Measurements from ENCODE around the gene MIPEP. TPM values are rescaled to one million over a fixed set of nuclear protein-coding genes. Genes with fewer than 3 reads are reported as not detected.

Gene MIPEP
- polyA plus RNA-seq, 1 donor (not counting 4 experiments of a cell fraction or from before 2014, with no cell fraction given) = 35.0 TPM

DNA sequence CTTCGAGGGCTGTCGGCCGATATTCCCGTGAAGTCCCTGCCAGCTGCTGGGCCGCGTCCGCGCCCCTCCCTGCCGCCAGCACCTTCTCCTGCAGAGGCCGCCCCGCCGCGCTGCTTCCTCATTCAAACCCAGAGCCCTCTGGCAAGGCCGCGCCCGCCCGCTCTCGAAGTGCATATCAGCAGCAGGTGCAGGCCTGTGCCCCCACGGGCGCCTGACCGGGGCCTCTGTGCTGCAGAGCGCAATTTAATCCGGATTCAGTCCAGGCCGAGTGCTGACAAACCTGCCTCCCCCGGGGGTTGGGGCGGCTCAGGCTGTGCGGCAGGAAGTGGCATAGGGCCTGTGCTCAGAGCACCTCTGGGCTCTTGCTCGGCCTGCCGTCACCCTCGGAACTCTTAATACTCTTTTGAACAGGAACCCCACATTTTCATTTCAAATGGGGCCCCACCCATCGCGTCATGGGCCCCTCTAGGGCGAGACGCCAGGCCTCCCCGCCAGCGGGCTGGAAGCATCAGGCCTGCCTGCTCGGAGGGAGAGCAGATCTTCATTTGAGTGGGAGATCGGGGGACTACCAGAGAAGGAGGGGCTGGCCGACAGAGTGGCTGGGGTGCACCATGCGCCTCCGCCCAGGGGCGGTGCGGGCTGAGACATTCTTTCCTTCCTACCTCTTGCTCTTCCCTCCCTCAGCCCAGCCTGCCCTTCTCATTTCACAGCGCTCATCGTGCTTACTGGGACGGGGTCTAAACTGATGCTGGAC lies 193.3 kb downstream of the MIPEP start:
- H3K4me3 ChIP-seq (ENCODE audit: control insufficient read depth in 2 of 3, extremely low read depth in 1 of 3, insufficient read depth in 2 of 3, low read depth in 1 of 3, low read length in 3 of 3) = peak overlapping the region in 1 of 3 experiments; percentile 51
- TF ChIP-seq EZH2 (IDR thresholded peaks at IDR 0.05; ENCODE audit: low read length) = no peak
- TF ChIP-seq, protein P1, sequence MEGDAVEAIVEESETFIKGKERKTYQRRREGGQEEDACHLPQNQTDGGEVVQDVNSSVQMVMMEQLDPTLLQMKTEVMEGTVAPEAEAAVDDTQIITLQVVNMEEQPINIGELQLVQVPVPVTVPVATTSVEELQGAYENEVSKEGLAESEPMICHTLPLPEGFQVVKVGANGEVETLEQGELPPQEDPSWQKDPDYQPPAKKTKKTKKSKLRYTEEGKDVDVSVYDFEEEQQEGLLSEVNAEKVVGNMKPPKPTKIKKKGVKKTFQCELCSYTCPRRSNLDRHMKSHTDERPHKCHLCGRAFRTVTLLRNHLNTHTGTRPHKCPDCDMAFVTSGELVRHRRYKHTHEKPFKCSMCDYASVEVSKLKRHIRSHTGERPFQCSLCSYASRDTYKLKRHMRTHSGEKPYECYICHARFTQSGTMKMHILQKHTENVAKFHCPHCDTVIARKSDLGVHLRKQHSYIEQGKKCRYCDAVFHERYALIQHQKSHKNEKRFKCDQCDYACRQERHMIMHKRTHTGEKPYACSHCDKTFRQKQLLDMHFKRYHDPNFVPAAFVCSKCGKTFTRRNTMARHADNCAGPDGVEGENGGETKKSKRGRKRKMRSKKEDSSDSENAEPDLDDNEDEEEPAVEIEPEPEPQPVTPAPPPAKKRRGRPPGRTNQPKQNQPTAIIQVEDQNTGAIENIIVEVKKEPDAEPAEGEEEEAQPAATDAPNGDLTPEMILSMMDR (optimal IDR thresholded peaks at IDR 0.05 in 1 of 3, IDR thresholded peaks at IDR 0.05 in 1 of 3, conservative IDR thresholded peaks at IDR 0.05 in 1 of 3; ENCODE audit: extremely low read depth in 1 of 3, insufficient read depth in 2 of 3, low read length in 3 of 3) = peak in 1 of 3 experiments; percentile 14
- no peaks in the 10 kb centered on the region for H3K27me3 ChIP-seq (ENCODE audit: control insufficient read depth, extremely low read depth, insufficient read depth, low read length)
- DNase-seq (ENCODE audit: low read depth, low spot score) (no peak), FAIRE-seq (no peak)
- H3K36me3 ChIP-seq (ENCODE audit: control insufficient read depth in 2 of 2, extremely low read depth in 1 of 2, insufficient read depth in 2 of 2, low read length in 2 of 2) = no peaks in the 10 kb centered on the region
- dilution Hi-C loops (cut with MboI; ENCODE audit: extremely low pct_ligation_motif_present, low sequenced_read_pairs) = no loop called here
- H3K9me3 ChIP-seq (ENCODE audit: control insufficient read depth, low read depth, low read length) = no peaks in the 10 kb centered on the region
- H3K4me1 ChIP-seq (ENCODE audit: control insufficient read depth, extremely low read depth, insufficient read depth, low read length) = peaks cover 9% of the 10 kb centered on the region
- H3K9me1 ChIP-seq (ENCODE audit: control insufficient read depth, extremely low read depth, insufficient read depth, low read length) = no peaks in the 10 kb centered on the region
- H3K79me2 ChIP-seq (ENCODE audit: control insufficient read depth, insufficient read depth, low read length) = no peaks in the 10 kb centered on the region
- H3K4me2 ChIP-seq (ENCODE audit: control insufficient read depth, extremely low read depth, insufficient read depth, low read depth, low read length) = peak overlapping the region; percentile 78
- peak overlapping the region; percentile 95 for H2AFZ ChIP-seq (ENCODE audit: control insufficient read depth, low read length)
- H3K9ac ChIP-seq (ENCODE audit: control insufficient read depth, extremely low read depth, insufficient read depth, low read length) = peak overlapping the region; percentile 64
- no peaks in the 10 kb centered on the region for H4K20me1 ChIP-seq (ENCODE audit: control insufficient read depth, extremely low read depth, insufficient read depth, low read length)
- H3K27ac ChIP-seq (ENCODE audit: control insufficient read depth, insufficient read depth, low read length) = peak overlapping the region; percentile 31

DNA sequence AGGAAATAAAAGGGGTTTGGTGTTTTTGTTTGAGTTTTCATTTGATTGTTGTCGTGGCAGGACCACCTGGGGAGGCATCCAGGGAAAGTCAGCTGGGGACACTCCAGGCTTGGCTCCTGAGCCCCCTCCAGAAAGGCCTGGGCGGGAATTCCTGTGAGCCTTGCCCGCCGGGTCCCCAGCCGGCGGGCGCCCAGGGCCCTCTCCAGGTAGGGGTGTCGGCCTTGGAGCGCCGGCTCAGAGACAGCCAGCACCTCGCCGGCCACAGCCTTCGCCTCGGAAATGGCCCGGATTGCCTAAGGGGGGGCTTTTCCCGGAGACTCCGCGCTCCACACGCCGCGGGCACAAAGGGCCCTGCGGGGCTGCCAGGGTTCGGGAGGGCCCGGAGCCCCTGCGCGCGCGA lies 194.0 kb downstream of the MIPEP start:
- FAIRE-seq (no peak), DNase-seq (ENCODE audit: low read depth, low spot score) (no peak)
- dilution Hi-C loops (cut with MboI; ENCODE audit: extremely low pct_ligation_motif_present, low sequenced_read_pairs) = no loop called here
- Histone ChIP-seq H3K36me3 (ENCODE audit: control insufficient read depth in 2 of 2, extremely low read depth in 1 of 2, insufficient read depth in 2 of 2, low read length in 2 of 2) (no peaks in the 10 kb centered on the region), H3K27ac (ENCODE audit: control insufficient read depth, insufficient read depth, low read length) (no peak overlapping the region), H3K4me3 (ENCODE audit: control insufficient read depth in 2 of 3, extremely low read depth in 1 of 3, insufficient read depth in 2 of 3, low read depth in 1 of 3, low read length in 3 of 3) (no peak overlapping the region), H3K9me1 (ENCODE audit: control insufficient read depth, extremely low read depth, insufficient read depth, low read length) (no peaks in the 10 kb centered on the region), H3K79me2 (ENCODE audit: control insufficient read depth, insufficient read depth, low read length) (no peaks in the 10 kb centered on the region), H3K9ac (ENCODE audit: control insufficient read depth, extremely low read depth, insufficient read depth, low read length) (no peak overlapping the region), H2AFZ (ENCODE audit: control insufficient read depth, low read length) (no peak overlapping the region), H3K9me3 (ENCODE audit: control insufficient read depth, low read depth, low read length) (no peaks in the 10 kb centered on the region), H3K4me2 (ENCODE audit: control insufficient read depth, extremely low read depth, insufficient read depth, low read depth, low read length) (no peak overlapping the region), H3K4me1 (ENCODE audit: control insufficient read depth, extremely low read depth, insufficient read depth, low read length) (peaks cover 9% of the 10 kb centered on the region), H4K20me1 (ENCODE audit: control insufficient read depth, extremely low read depth, insufficient read depth, low read length) (no peaks in the 10 kb centered on the region), H3K27me3 (ENCODE audit: control insufficient read depth, extremely low read depth, insufficient read depth, low read length) (no peaks in the 10 kb centered on the region)
- TF ChIP-seq, protein P1 (optimal IDR thresholded peaks at IDR 0.05 in 1 of 3, IDR thresholded peaks at IDR 0.05 in 1 of 3, conservative IDR thresholded peaks at IDR 0.05 in 1 of 3; ENCODE audit: extremely low read depth in 1 of 3, insufficient read depth in 2 of 3, low read length in 3 of 3) = no peak
- TF ChIP-seq EZH2 (IDR thresholded peaks at IDR 0.05; ENCODE audit: low read length) = no peak
